Neural cell (in vitro differentiated cells): ENCODE data around the gene SCFD1. TPM values are rescaled to one million over a fixed set of nuclear protein-coding genes. Genes with fewer than 3 reads are reported as not detected.
"Not testable (repeated sequence)": the region's sequence is repeated elsewhere in the genome, so short reads cannot be mapped to it uniquely, and the experiment has no call there.

Source experiments
- H2AFZ ChIP-seq: fragments of 200-600, 300-800 bp; sonication (generic), shearing (Covaris generic); 2 replicates; pipeline ENCODE4 v1.6.0; 2014; ENCODE audit warnings: low read depth, mild to moderate bottlenecking, antibody characterized with exemption, low read length, moderate library complexity
- H3F3A ChIP-seq: fragments of 200-600 bp; shearing (Covaris generic); 2 replicates; pipeline ENCODE4 v1.6.1; 2016; ENCODE audit warnings: mild to moderate bottlenecking, moderate library complexity, mixed read lengths, antibody characterized with exemption, low read length; ENCODE audit not compliant: insufficient read depth, poor library complexity, severe bottlenecking
- H3K27ac ChIP-seq: fragments of 200-600, 300-800 bp; sonication (generic), shearing (Covaris generic); 2 replicates; pipeline ENCODE4 v1.5.1; 2014; ENCODE audit warnings: mild to moderate bottlenecking, low read length, moderate library complexity
- H3K27me3 ChIP-seq: fragments of 300-800, 200-600 bp; sonication (generic), shearing (Covaris generic); 2 replicates; pipeline ENCODE4 v1.6.0; 2014; ENCODE audit warnings: mild to moderate bottlenecking, low read depth, low read length, moderate library complexity; ENCODE audit not compliant: insufficient read depth
- H3K36me3 ChIP-seq: fragments of 300-800, 200-600 bp; sonication (generic), shearing (Covaris generic); 2 replicates; pipeline ENCODE4 v1.5.1; 2014; ENCODE audit warnings: mild to moderate bottlenecking, antibody characterized with exemption, low read length, moderate library complexity; ENCODE audit not compliant: insufficient read depth
- H3K4me2 ChIP-seq: fragments of 300-800, 200-600 bp; sonication (generic), shearing (Covaris generic); 2 replicates; pipeline ENCODE4 v1.6.0; 2014; ENCODE audit warnings: mild to moderate bottlenecking, low read length
- H3K4me3 ChIP-seq: fragments of 300-800, 200-600 bp; sonication (generic), shearing (Covaris generic); 2 replicates; pipeline ENCODE4 v1.5.1; 2014; ENCODE audit warnings: mild to moderate bottlenecking, low read length, moderate library complexity
- H3K79me2 ChIP-seq: fragments of 200-600 bp; shearing (Covaris generic); replicated peaks from 2 replicates; pipeline ENCODE4 v1.6.0; 2014; ENCODE audit warnings: mild to moderate bottlenecking, low read length, moderate library complexity; ENCODE audit not compliant: insufficient read depth
- H3K9ac ChIP-seq: fragments of 300-800, 200-600 bp; sonication (generic), shearing (Covaris generic); 2 replicates; pipeline ENCODE4 v1.6.1; 2016; ENCODE audit warnings: mild to moderate bottlenecking, low read length, mixed read lengths
- H3K9me2 ChIP-seq: fragments of 200-600 bp; shearing (Covaris generic); 2 replicates; pipeline ENCODE4 v1.6.1; 2016; ENCODE audit warnings: mild to moderate bottlenecking, low read length, mixed read lengths; ENCODE audit not compliant: insufficient read depth
- H3K9me3 ChIP-seq: fragments of 200-600, 300-800 bp; sonication (generic), shearing (Covaris generic); 2 replicates; pipeline ENCODE4 v1.6.1; 2016; ENCODE audit warnings: mild to moderate bottlenecking, mixed run types, low read length, moderate library complexity, mixed read lengths
- H4K20me1 ChIP-seq: fragments of 200-600 bp; shearing (Covaris generic); 2 replicates; pipeline ENCODE4 v1.6.1; 2016; ENCODE audit warnings: mild to moderate bottlenecking, mixed run types; ENCODE audit not compliant: insufficient read depth
- EP300 ChIP-seq: fragments of 450-650 bp; conservative IDR thresholded peaks from 2 replicates; pipeline ENCODE4 v1.6.1; 2014; ENCODE audit warnings: antibody characterized with exemption, mild to moderate bottlenecking, moderate library complexity; ENCODE audit not compliant: poor library complexity, severe bottlenecking
- EZH2 ChIP-seq: fragments of 200-600, 300-800 bp; shearing (Covaris generic), sonication (generic); IDR thresholded peaks from 2 replicates; pipeline ENCODE4 v1.6.1; 2014; ENCODE audit warnings: antibody characterized with exemption, low read length, borderline replicate concordance, mild to moderate bottlenecking; ENCODE audit not compliant: insufficient read depth, poor library complexity, severe bottlenecking
- MXI1 ChIP-seq: fragments of 450-650 bp; conservative IDR thresholded peaks from 2 replicates; pipeline ENCODE4 v1.6.1; 2014; ENCODE audit warnings: antibody characterized with exemption, mild to moderate bottlenecking; ENCODE audit not compliant: poor library complexity, severe bottlenecking
- POLR2AphosphoS5 ChIP-seq: IDR thresholded peaks from 2 replicates; pipeline ENCODE4 v1.6.1; 2012
- SMC3 ChIP-seq: fragments of 450-650 bp; conservative IDR thresholded peaks from 2 replicates; pipeline ENCODE4 v1.6.1; 2014; ENCODE audit warnings: antibody characterized with exemption, mild to moderate bottlenecking, moderate library complexity; ENCODE audit not compliant: poor library complexity
- polyA plus RNA-seq: library from polyadenylated mRNA; depleted of rRNA; stranded (reverse); fragments of >200 nt; gene quantifications from 2 replicates; pipeline ENCODE4 v1.2.3, GENCODE V29; 2014
- TF ChIP-seq, protein P1 (sequence below): IDR thresholded peaks from 2 replicates; pipeline ENCODE4 v1.6.1; 2012; ENCODE audit warnings: borderline replicate concordance
- TF ChIP-seq, protein P2 (sequence below): fragments of 450-650 bp; IDR thresholded peaks from 2 replicates; pipeline ENCODE4 v1.5.1; 2014; ENCODE audit warnings: antibody characterized with exemption, mild to moderate bottlenecking, moderate library complexity; ENCODE audit not compliant: poor library complexity, severe bottlenecking

Gene SCFD1
- polyA plus RNA-seq, 1 donor from 2014 or later = 99.4 TPM

DNA sequence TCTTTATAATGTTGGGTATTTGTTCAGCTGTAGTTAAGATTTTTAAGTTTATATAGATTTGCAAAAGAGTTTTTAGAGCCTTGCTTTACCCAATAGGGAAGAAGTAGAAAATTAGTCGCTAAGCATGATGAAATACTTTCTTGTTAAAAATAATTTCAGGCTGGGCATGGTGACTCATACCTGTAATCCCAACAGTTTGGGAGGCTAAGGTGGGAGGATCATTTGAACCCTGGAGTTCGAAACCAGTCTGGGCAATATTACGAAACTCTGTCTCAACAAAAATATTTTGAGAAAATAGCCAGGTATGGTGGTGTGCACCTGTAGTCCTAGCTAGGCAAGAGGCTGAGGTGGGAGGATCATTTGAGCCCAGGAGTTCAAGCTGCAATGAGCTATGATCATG, 18.7 kb upstream of the SCFD1 start:
- Histone ChIP-seq H3K9me2 (no peaks in the 10 kb centered on the region), H3K4me2 (no peak overlapping the region), H3K79me2 (no peaks in the 10 kb centered on the region), H3K9ac (no peak overlapping the region), H3K9me3 (no peaks in the 10 kb centered on the region), H3K36me3 (no peaks in the 10 kb centered on the region), H4K20me1 (no peaks in the 10 kb centered on the region), H3K27ac (no peak overlapping the region), H3F3A (no peaks in the 10 kb centered on the region), H3K4me3 (no peak overlapping the region), H2AFZ (no peak overlapping the region), H3K27me3 (no peaks in the 10 kb centered on the region)
- TF ChIP-seq SMC3 = no peak
- no peak for TF ChIP-seq EZH2
- TF ChIP-seq, protein P1, sequence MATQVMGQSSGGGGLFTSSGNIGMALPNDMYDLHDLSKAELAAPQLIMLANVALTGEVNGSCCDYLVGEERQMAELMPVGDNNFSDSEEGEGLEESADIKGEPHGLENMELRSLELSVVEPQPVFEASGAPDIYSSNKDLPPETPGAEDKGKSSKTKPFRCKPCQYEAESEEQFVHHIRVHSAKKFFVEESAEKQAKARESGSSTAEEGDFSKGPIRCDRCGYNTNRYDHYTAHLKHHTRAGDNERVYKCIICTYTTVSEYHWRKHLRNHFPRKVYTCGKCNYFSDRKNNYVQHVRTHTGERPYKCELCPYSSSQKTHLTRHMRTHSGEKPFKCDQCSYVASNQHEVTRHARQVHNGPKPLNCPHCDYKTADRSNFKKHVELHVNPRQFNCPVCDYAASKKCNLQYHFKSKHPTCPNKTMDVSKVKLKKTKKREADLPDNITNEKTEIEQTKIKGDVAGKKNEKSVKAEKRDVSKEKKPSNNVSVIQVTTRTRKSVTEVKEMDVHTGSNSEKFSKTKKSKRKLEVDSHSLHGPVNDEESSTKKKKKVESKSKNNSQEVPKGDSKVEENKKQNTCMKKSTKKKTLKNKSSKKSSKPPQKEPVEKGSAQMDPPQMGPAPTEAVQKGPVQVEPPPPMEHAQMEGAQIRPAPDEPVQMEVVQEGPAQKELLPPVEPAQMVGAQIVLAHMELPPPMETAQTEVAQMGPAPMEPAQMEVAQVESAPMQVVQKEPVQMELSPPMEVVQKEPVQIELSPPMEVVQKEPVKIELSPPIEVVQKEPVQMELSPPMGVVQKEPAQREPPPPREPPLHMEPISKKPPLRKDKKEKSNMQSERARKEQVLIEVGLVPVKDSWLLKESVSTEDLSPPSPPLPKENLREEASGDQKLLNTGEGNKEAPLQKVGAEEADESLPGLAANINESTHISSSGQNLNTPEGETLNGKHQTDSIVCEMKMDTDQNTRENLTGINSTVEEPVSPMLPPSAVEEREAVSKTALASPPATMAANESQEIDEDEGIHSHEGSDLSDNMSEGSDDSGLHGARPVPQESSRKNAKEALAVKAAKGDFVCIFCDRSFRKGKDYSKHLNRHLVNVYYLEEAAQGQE = no peak
- TF ChIP-seq EP300 = no peak

DNA sequence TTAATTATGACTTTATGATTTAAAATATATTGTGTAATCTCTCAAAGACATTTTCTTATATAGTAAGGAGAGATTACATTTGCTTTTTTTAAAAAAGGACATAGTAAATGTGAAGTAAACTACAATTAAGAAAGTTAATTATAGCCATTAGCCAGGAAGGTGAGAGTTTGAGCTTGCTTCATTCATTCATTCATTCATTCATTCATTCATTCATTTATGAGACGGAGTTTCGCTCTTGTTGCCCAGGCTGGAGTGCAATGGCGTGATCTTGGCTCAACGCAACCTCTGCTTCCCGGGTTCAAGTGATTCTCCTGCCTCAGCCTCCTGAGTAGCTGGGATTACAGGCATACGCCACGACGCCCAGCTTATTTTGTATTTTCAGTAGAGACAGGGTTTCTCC, 17.4 kb upstream of the SCFD1 start:
- not testable (repeated sequence) for H2AFZ ChIP-seq, H4K20me1 ChIP-seq, H3K9me3 ChIP-seq, H3K4me3 ChIP-seq, H3K4me2 ChIP-seq, H3K79me2 ChIP-seq, H3F3A ChIP-seq, H3K36me3 ChIP-seq, H3K27ac ChIP-seq, H3K9me2 ChIP-seq, H3K27me3 ChIP-seq, H3K9ac ChIP-seq

DNA sequence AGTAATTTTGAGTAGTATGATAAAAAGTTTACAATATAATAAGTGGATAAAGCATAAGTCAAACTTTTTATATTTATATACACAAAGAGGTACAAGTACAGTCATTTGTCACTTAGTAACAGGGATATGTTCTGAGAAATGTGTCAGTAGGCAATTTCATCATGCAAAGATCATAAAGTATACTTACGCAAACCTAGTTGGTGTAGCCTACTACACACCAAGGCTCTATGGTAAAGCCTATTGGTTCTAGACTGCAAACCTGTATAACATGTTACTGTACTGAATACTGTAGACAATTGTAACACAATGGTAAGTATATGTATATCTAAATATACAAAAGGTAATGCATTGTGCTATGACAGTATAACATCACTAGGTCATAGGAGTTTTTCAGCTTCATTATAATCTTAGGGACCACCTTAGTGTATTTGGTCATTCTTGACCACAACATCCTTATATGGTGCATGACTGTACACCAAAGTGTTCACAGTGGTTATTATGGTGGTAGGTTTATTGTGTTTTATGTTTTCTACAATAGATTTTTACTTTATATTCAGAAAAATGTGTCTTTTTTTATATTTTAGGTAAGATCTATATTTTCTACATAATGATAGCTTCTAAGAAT, 14.9 kb upstream of the SCFD1 start:
- H3K27me3 ChIP-seq = no peaks in the 10 kb centered on the region
- no peak overlapping the region for H3K4me3 ChIP-seq
- H3K9me3 ChIP-seq = no peaks in the 10 kb centered on the region
- no peak overlapping the region for H3K27ac ChIP-seq
- H4K20me1 ChIP-seq = no peaks in the 10 kb centered on the region
- no peak for TF ChIP-seq EZH2
- TF ChIP-seq SMC3 = no peak
- TF ChIP-seq, protein P1 = no peak
- no peak for TF ChIP-seq POLR2AphosphoS5
- TF ChIP-seq MXI1 = no peak
- TF ChIP-seq, protein P2, sequence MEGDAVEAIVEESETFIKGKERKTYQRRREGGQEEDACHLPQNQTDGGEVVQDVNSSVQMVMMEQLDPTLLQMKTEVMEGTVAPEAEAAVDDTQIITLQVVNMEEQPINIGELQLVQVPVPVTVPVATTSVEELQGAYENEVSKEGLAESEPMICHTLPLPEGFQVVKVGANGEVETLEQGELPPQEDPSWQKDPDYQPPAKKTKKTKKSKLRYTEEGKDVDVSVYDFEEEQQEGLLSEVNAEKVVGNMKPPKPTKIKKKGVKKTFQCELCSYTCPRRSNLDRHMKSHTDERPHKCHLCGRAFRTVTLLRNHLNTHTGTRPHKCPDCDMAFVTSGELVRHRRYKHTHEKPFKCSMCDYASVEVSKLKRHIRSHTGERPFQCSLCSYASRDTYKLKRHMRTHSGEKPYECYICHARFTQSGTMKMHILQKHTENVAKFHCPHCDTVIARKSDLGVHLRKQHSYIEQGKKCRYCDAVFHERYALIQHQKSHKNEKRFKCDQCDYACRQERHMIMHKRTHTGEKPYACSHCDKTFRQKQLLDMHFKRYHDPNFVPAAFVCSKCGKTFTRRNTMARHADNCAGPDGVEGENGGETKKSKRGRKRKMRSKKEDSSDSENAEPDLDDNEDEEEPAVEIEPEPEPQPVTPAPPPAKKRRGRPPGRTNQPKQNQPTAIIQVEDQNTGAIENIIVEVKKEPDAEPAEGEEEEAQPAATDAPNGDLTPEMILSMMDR = no peak
- no peak overlapping the region for H3K9ac ChIP-seq
- H3K36me3 ChIP-seq = peaks cover 5% of the 10 kb centered on the region
- no peaks in the 10 kb centered on the region for H3K9me2 ChIP-seq
- no peaks in the 10 kb centered on the region for H3K79me2 ChIP-seq
- no peak overlapping the region for H2AFZ ChIP-seq
- H3F3A ChIP-seq = no peaks in the 10 kb centered on the region
- no peak overlapping the region for H3K4me2 ChIP-seq
